Ascending aorta (tissue), 2 donors: Measurements from ENCODE around the gene PATJ. TPM values are rescaled to one million over a fixed set of nuclear protein-coding genes. Genes with fewer than 3 reads are reported as not detected.

ENCODE experiments used
- DNase-seq, 2 donors: peaks; one replicate each; pipeline ENCODE4 v3.0.0-alpha.2; 2019; ENCODE audit warnings: low spot score in 2 of 2
- H3K27ac ChIP-seq, 2 donors: fragments of 200-600 bp; sonication (generic); one replicate each; pipeline ENCODE4 v1.5.1; 2016 to 2017; ENCODE audit warnings: mild to moderate bottlenecking in 1 of 2
- H3K27me3 ChIP-seq: fragments of 200-600 bp; sonication (generic); one replicate; pipeline ENCODE4 v1.5.1; 2017
- H3K36me3 ChIP-seq, 2 donors: fragments of 200-600 bp; sonication (generic); one replicate each; pipeline ENCODE4 v1.5.1; 2016
- H3K4me1 ChIP-seq, 2 donors: fragments of 200-600 bp; sonication (generic); one replicate each; pipeline ENCODE4 v1.5.1; 2016 to 2017; ENCODE audit warnings: mild to moderate bottlenecking in 1 of 2
- H3K4me3 ChIP-seq, 2 donors: fragments of 200-600 bp; sonication (generic); one replicate each; pipeline ENCODE4 v1.5.1; 2016 to 2017; ENCODE audit warnings: mild to moderate bottlenecking in 1 of 2
- H3K9me3 ChIP-seq, 2 donors: fragments of 200-600 bp; sonication (generic); one replicate each; pipeline ENCODE4 v1.5.1; 2016
- CTCF ChIP-seq, 3 experiments: fragments of 200-600 bp in 2 of 3; fragments of 450-650 bp in 1 of 3; sonication (generic) in 2 of 3; IDR thresholded peaks; one replicate each; pipeline ENCODE4 v1.5.1; 2016 to 2019; ENCODE audit warnings: antibody characterized with exemption in 3 of 3, mild to moderate bottlenecking in 1 of 3, moderate library complexity in 1 of 3
- intact Hi-C: fragments of 100-400 bp; cut with DNase I; formaldehyde crosslinking; loops from one replicate; pipeline ENCODE4 v1.15.1; 2023
- total RNA-seq: library from RNA; depleted of rRNA; stranded (reverse); fragments of >200 nt; gene quantifications from one replicate; pipeline ENCODE4 v1.1.0, GENCODE V29; 2016

The PATJ gene
- total RNA-seq, 1 donor from 2014 or later: 26.7 TPM

GRCh38 chr1:61907102-61907501 is 164.8 kb downstream of the PATJ start:
- H3K27ac ChIP-seq: no peak overlapping the region
- no peak for DNase-seq

GRCh38 chr1:61910035-61910434 is 167.8 kb downstream of the PATJ start:
- peaks cover 0 to 4% of the 10 kb centered on the region in 2 donors for H3K4me1 ChIP-seq
- no peak for TF ChIP-seq CTCF (IDR thresholded peaks at IDR 0.05)
- no peak overlapping the region for H3K27ac ChIP-seq
- intact Hi-C loops: no loop called here
- DNase-seq: no peak
- no peak overlapping the region for H3K4me3 ChIP-seq
- no peaks in the 10 kb centered on the region for H3K27me3 ChIP-seq
- H3K9me3 ChIP-seq: no peaks in the 10 kb centered on the region
- H3K36me3 ChIP-seq: peaks cover 2 to 14% of the 10 kb centered on the region in 2 donors

More at GRCh38 chr1:61907102-61907501, 164.8 kb downstream of the PATJ start:
- TF ChIP-seq CTCF (IDR thresholded peaks at IDR 0.05): no peak
- Histone ChIP-seq H3K4me3 (no peak overlapping the region), H3K27me3 (no peaks in the 10 kb centered on the region), H3K36me3 (peaks cover 2 to 15% of the 10 kb centered on the region in 2 donors), H3K4me1 (no peaks in the 10 kb centered on the region), H3K9me3 (no peaks in the 10 kb centered on the region)
- intact Hi-C loops: no loop called here

- Histone ChIP-seq H3K27me3 (no peaks in the 10 kb centered on the region), H3K27ac (no peak overlapping the region), H3K4me3 (no peak overlapping the region)
Measured at GRCh38 chr1:61914823-61915482, 172.7 kb downstream of the PATJ start.

GRCh38 chr1:61921435-61921834 is 179.2 kb downstream of the PATJ start:
- Histone ChIP-seq H3K4me1 (no peaks in the 10 kb centered on the region), H3K36me3 (no peaks in the 10 kb centered on the region), H3K9me3 (no peaks in the 10 kb centered on the region), H3K4me3 (no peak overlapping the region), H3K27me3 (no peaks in the 10 kb centered on the region), H3K27ac (no peak overlapping the region)
- intact Hi-C loops: no loop called here
- no peak for TF ChIP-seq CTCF (IDR thresholded peaks at IDR 0.05)
- DNase-seq: no peak

More at GRCh38 chr1:61914823-61915482, 172.7 kb downstream of the PATJ start:
- H3K9me3 ChIP-seq: no peaks in the 10 kb centered on the region
- intact Hi-C loops: no loop called here
- no peak for TF ChIP-seq CTCF (IDR thresholded peaks at IDR 0.05)
- DNase-seq: no peak
- peaks cover 0 to 4% of the 10 kb centered on the region in 2 donors for H3K4me1 ChIP-seq
- H3K36me3 ChIP-seq: peaks cover 0 to 2% of the 10 kb centered on the region in 2 donors

- no peaks in the 10 kb centered on the region for H3K9me3 ChIP-seq
- DNase-seq: no peak
- no peak overlapping the region for H3K4me3 ChIP-seq
- no peaks in the 10 kb centered on the region for H3K36me3 ChIP-seq
- no peak overlapping the region for H3K27ac ChIP-seq
- no peak for TF ChIP-seq CTCF (IDR thresholded peaks at IDR 0.05)
- H3K4me1 ChIP-seq: no peaks in the 10 kb centered on the region
- H3K27me3 ChIP-seq: no peaks in the 10 kb centered on the region
- intact Hi-C loops: no loop called here
Measured at GRCh38 chr1:61922950-61923480, 180.7 kb downstream of the PATJ start.
